Measurements from ENCODE around the gene EPB41L2.

DNA sequence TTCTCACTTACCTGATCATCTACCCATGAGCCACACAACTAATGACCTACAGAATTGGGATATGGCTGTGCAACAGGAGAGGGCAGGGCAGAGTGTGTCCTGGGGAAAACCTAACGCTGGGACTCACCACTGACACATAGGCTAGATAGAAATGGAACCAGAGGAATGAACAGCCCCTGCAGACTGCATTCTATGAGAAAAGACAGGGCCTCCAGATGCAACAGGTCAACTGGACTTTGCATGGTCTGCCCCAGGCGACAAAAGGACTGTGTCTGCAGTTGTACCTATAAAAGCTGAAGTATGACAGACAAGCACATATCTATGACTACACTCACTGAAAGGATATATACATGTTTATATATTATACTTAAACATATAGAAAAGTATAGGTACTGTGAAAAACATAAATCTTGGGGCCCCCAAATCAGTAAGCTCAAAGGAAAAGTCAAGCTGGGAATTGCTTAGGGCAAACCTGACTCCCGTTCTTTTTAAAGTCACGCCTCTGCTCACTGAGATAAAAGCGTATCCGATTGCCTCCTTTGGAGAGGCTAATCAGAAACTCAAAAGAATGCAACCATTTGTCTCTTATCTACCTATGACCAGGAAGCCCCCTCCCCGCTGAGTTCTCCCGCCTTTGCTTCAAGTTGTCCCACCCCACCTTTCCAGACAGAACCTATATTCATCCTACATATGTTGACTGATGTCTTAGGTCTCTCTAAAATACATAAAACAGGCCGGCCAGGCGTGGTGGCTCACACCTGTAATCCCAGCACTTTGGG is 68.5 kb downstream of the EPB41L2 start:
- no peak for TF ChIP-seq POLR2A (IDR thresholded peaks at IDR 0.05)
- TF ChIP-seq, protein P1, sequence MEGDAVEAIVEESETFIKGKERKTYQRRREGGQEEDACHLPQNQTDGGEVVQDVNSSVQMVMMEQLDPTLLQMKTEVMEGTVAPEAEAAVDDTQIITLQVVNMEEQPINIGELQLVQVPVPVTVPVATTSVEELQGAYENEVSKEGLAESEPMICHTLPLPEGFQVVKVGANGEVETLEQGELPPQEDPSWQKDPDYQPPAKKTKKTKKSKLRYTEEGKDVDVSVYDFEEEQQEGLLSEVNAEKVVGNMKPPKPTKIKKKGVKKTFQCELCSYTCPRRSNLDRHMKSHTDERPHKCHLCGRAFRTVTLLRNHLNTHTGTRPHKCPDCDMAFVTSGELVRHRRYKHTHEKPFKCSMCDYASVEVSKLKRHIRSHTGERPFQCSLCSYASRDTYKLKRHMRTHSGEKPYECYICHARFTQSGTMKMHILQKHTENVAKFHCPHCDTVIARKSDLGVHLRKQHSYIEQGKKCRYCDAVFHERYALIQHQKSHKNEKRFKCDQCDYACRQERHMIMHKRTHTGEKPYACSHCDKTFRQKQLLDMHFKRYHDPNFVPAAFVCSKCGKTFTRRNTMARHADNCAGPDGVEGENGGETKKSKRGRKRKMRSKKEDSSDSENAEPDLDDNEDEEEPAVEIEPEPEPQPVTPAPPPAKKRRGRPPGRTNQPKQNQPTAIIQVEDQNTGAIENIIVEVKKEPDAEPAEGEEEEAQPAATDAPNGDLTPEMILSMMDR (IDR thresholded peaks at IDR 0.05 in 4 of 5, conservative IDR thresholded peaks at IDR 0.05 in 1 of 5) = no peak
